A549 (cell line): ENCODE data around the gene HAO1. TPM values are rescaled to one million over a fixed set of nuclear protein-coding genes. Genes with fewer than 3 reads are reported as not detected.

ENCODE experiments used
- ATAC-seq, 2 experiments: fragments of 200-7000 bp in 1 of 2; fragments of >200 bp in 1 of 2; cut with Nextera tagmentation in 1 of 2; cut with Tn5 transposase in 1 of 2; 3 replicates each; pipeline versions ENCODE4 v1.8.0 to v1.9.1; 2018 to 2020; ENCODE audit warnings: mild to moderate bottlenecking in 1 of 2, moderate library complexity in 1 of 2
- CTCF ChIA-PET: fragments of 300-600 bp; sonication (Branson Sonifier 250); formaldehyde crosslinking; extraction: SDS; loops from one replicate; lab custom pipeline; 2021; ENCODE audit warnings: antibody characterized with exemption, inconsistent platforms; lab: Yijun Ruan, JAX
- POLR2A ChIA-PET: fragments of 350-600 bp; formaldehyde crosslinking; extraction: SDS; loops from one replicate; lab custom pipeline; 2021; ENCODE audit warnings: antibody characterized with exemption, inconsistent platforms; lab: Yijun Ruan, JAX
- DNase-seq, 2 experiments: peaks; one replicate each; pipeline versions ENCODE4 v3.0.0 to v3.0.0-alpha.2; 2011 to 2016; ENCODE audit warnings: low read depth in 1 of 2, low spot score in 1 of 2
- FAIRE-seq: peaks from 2 replicates; lab custom pipeline; 2011; peaks lifted over from hg19 to GRCh38; lab: Jason Lieb, UNC
- H3K27ac ChIP-seq, 2 experiments: fragments of >200 bp; sonication (Bioruptor Twin); formaldehyde crosslinking; 3 replicates each; pipeline ENCODE4 v1.5.1; 2016 to 2017
- H3K4me1 ChIP-seq: fragments of >200 bp; sonication (Bioruptor Twin); formaldehyde crosslinking; 3 replicates; pipeline ENCODE4 v1.6.1; 2016
- H3K4me2 ChIP-seq: fragments of >200 bp; sonication (Bioruptor Twin); formaldehyde crosslinking; 3 replicates; pipeline ENCODE4 v1.6.1; 2016
- H3K4me3 ChIP-seq: fragments of >200 bp; sonication (Bioruptor Twin); formaldehyde crosslinking; 3 replicates; pipeline ENCODE4 v1.5.1; 2016
- H3K9me3 ChIP-seq: fragments of >200 bp; sonication (Bioruptor Twin); formaldehyde crosslinking; 3 replicates; pipeline ENCODE4 v1.6.1; 2016
- ATOH8 ChIP-seq: fragments of 250-450 bp; sonication (Bioruptor Pico); IDR thresholded peaks from 2 replicates; pipeline ENCODE4 v1.5.0; 2020; ENCODE audit warnings: low read depth, mild to moderate bottlenecking, moderate library complexity
- CHD4 ChIP-seq: fragments of 200-600 bp; sonication (generic); IDR thresholded peaks from 2 replicates; pipeline ENCODE4 v1.6.1; 2016; ENCODE audit warnings: antibody characterized with exemption, mild to moderate bottlenecking, borderline replicate concordance
- EHMT2 ChIP-seq: fragments of 200-600 bp; sonication (generic); IDR thresholded peaks from 2 replicates; pipeline ENCODE4 v1.6.1; 2016; ENCODE audit warnings: antibody characterized with exemption, low read depth, mild to moderate bottlenecking, moderate library complexity
- FOXS1 ChIP-seq: fragments of 250-450 bp; sonication (Bioruptor Pico); IDR thresholded peaks from 2 replicates; pipeline ENCODE4 v1.5.0; 2020; ENCODE audit warnings: mild to moderate bottlenecking, moderate library complexity
- HDAC2 ChIP-seq: fragments of 200-600 bp; sonication (generic); IDR thresholded peaks from 2 replicates; pipeline ENCODE4 v1.6.1; 2016
- HEYL ChIP-seq: fragments of 250-450 bp; sonication (Bioruptor Pico); IDR thresholded peaks from 2 replicates; pipeline ENCODE4 v1.8.0; 2021; ENCODE audit warnings: mild to moderate bottlenecking, moderate library complexity
- HMGXB4 ChIP-seq: fragments of 250-450 bp; sonication (Bioruptor Pico); IDR thresholded peaks from 2 replicates; pipeline ENCODE4 v1.5.0; 2021; ENCODE audit warnings: mild to moderate bottlenecking, moderate library complexity, borderline replicate concordance
- JUNB ChIP-seq: fragments of >200 bp; sonication (Bioruptor Twin); formaldehyde crosslinking; IDR thresholded peaks from 2 replicates; pipeline ENCODE4 v1.6.1; 2016
- KDM1A ChIP-seq: fragments of 200-600 bp; sonication (generic); IDR thresholded peaks from 2 replicates; pipeline ENCODE4 v1.6.1; 2016; ENCODE audit warnings: low read depth, mild to moderate bottlenecking
- KDM5A ChIP-seq: fragments of 200-600 bp; sonication (generic); IDR thresholded peaks from 2 replicates; pipeline ENCODE4 v1.6.1; 2016; ENCODE audit warnings: antibody characterized with exemption, mild to moderate bottlenecking
- MAX ChIP-seq: IDR thresholded peaks from 2 replicates; pipeline ENCODE4 v1.6.1; 2012
- NR3C1 ChIP-seq: fragments of >200 bp; sonication (Bioruptor Twin); formaldehyde crosslinking; IDR thresholded peaks from 3 replicates; pipeline ENCODE4 v1.6.1; 2017
- RAD21 ChIP-seq, 2 experiments: fragments of >200 bp in 1 of 2; sonication (Bioruptor Twin) in 1 of 2; formaldehyde crosslinking in 1 of 2; IDR thresholded peaks in 1 of 2; conservative IDR thresholded peaks in 1 of 2; 2 replicates in 1 of 2; 3 replicates in 1 of 2; pipeline ENCODE4 v1.6.1; 2012 to 2018; ENCODE audit warnings: inconsistent platforms in 1 of 2
- RFX5 ChIP-seq: fragments of 450-650 bp; IDR thresholded peaks from 2 replicates; pipeline ENCODE4 v1.7.1; 2014; ENCODE audit warnings: antibody characterized with exemption, mild to moderate bottlenecking, moderate library complexity
- RNF2 ChIP-seq: fragments of 200-600 bp; sonication (generic); IDR thresholded peaks from 2 replicates; pipeline ENCODE4 v1.6.1; 2016; ENCODE audit warnings: low read depth, mild to moderate bottlenecking, antibody characterized with exemption, moderate library complexity, borderline replicate concordance
- USF2 ChIP-seq: fragments of 450-650 bp; IDR thresholded peaks from 2 replicates; pipeline ENCODE4 v1.6.1; 2014; ENCODE audit warnings: antibody characterized with exemption
- ZFP36 ChIP-seq: fragments of 450-650 bp; IDR thresholded peaks from 2 replicates; pipeline ENCODE4 v1.6.1; 2014; ENCODE audit warnings: borderline replicate concordance; ENCODE audit not compliant: partially characterized antibody
- ZNF302 ChIP-seq: fragments of 250-450 bp; sonication (Bioruptor Pico); IDR thresholded peaks from 2 replicates; pipeline ENCODE4 v1.9.0; 2021; ENCODE audit warnings: inconsistent platforms, mild to moderate bottlenecking, moderate library complexity
- WGBS: methylation state at CpG from one replicate; pipeline ENCODE4 v1.1.6; 2017; ENCODE audit errors: missing lambda C conversion rate; 5-methylcytosine and 5-hydroxymethylcytosine counted together
- polyA plus RNA-seq, 4 experiments: library from polyadenylated mRNA; depleted of rRNA in 3 of 4; stranded (reverse); fragments of >200 nt; fragmentation: RNase III in 1 of 4; extraction: RNeasy Plus Mini Kit Qiagen cat#74134 plus additional on column Dnase treatment in 1 of 4; gene quantifications; 2 replicates in 3 of 4; 3 replicates in 1 of 4; pipeline ENCODE4 v1.2.3, GENCODE V29; 2011 to 2017

Gene HAO1
- polyA plus RNA-seq, 2 of the 4 experiments (the other 2 are of a cell fraction), result 0.13 TPM; not detected in 1

GRCh38 chr20:7974785-7975435 is 34.7 kb upstream of the HAO1 start:
- no peaks in the 10 kb centered on the region for H3K4me1 ChIP-seq
- H3K4me2 ChIP-seq, result no peak overlapping the region
- no peak for DNase-seq
- no peak overlapping the region for H3K4me3 ChIP-seq
- FAIRE-seq, result no peak
- TF ChIP-seq HDAC2, result no peak
- TF ChIP-seq MAX, result no peak
- no peak for TF ChIP-seq NR3C1
- no peak for TF ChIP-seq JUNB
- no peak for TF ChIP-seq ATOH8 (CRISPR knock-in tag)
- TF ChIP-seq CHD4, result no peak
- POLR2A ChIA-PET, result no interaction called here
- WGBS, result 68% methylated on average over 4 of the region's 4 CpGs
- no peak for ATAC-seq
- CTCF ChIA-PET, result interaction anchor here (1.7 to 3.5 kb wide), 3 partner anchors 14 to 747 kb away, joined by 5 to 15 read pairs (median 6); no protein-coding TSS in a partner anchor
- H3K9me3 ChIP-seq, result no peaks in the 10 kb centered on the region
- no peak overlapping the region for H3K27ac ChIP-seq

- H3K4me3 ChIP-seq, result no peak overlapping the region
- no peak overlapping the region for H3K4me2 ChIP-seq
- ATAC-seq (no peak), FAIRE-seq (no peak), DNase-seq (no peak)
- H3K27ac ChIP-seq, result no peak overlapping the region
- TF ChIP-seq ZFP36 (no peak), EHMT2 (no peak), HEYL (no peak), USF2 (no peak), KDM1A (no peak), KDM5A (no peak), RFX5 (no peak), HMGXB4 (CRISPR knock-in tag) (no peak), RAD21 (conservative IDR thresholded peaks at IDR 0.05 in 1 of 2, IDR thresholded peaks at IDR 0.05 in 1 of 2) (no peak)
- POLR2A ChIA-PET, result no interaction called here
- no peaks in the 10 kb centered on the region for H3K4me1 ChIP-seq
- WGBS, result 29% methylated on average over 2 of the region's 2 CpGs
- CTCF ChIA-PET, result interaction anchor here (0.7 to 1.3 kb wide), 5 partner anchors 9 to 751 kb away, joined by 3 to 4 read pairs (median 3); no protein-coding TSS in a partner anchor
- no peaks in the 10 kb centered on the region for H3K9me3 ChIP-seq
Measured at GRCh38 chr20:7971536-7972280, 31.4 kb upstream of the HAO1 start.

GRCh38 chr20:7967199-7967844 is 27.1 kb upstream of the HAO1 start:
- DNase-seq (no peak), FAIRE-seq (no peak), ATAC-seq (no peak)
- ChIA-PET POLR2A (no interaction called here), CTCF (interaction anchor here (1.4 to 1.6 kb wide), 3 partner anchors 8 to 755 kb away, joined by 3 to 5 read pairs (median 4); no protein-coding TSS in a partner anchor)
- TF ChIP-seq MAX, result no peak
- no peak for TF ChIP-seq RNF2
- TF ChIP-seq USF2, result no peak
- no peak for TF ChIP-seq FOXS1 (CRISPR knock-in tag)
- TF ChIP-seq EHMT2, result no peak
- TF ChIP-seq ZNF302, result no peak
- no peak overlapping the region for H3K27ac ChIP-seq
- 33% methylated on average over 4 of the region's 4 CpGs for WGBS
- no peak overlapping the region for H3K4me3 ChIP-seq
- no peak overlapping the region for H3K4me2 ChIP-seq
- H3K9me3 ChIP-seq, result no peaks in the 10 kb centered on the region
- no peaks in the 10 kb centered on the region for H3K4me1 ChIP-seq
